ENCODE data around the gene ENPP4. TPM values are rescaled to one million over a fixed set of nuclear protein-coding genes. Genes with fewer than 3 reads are reported as not detected.

Gene ENPP4
- total RNA-seq, 1 donor from 2014 or later: 27.8 TPM

DNA sequence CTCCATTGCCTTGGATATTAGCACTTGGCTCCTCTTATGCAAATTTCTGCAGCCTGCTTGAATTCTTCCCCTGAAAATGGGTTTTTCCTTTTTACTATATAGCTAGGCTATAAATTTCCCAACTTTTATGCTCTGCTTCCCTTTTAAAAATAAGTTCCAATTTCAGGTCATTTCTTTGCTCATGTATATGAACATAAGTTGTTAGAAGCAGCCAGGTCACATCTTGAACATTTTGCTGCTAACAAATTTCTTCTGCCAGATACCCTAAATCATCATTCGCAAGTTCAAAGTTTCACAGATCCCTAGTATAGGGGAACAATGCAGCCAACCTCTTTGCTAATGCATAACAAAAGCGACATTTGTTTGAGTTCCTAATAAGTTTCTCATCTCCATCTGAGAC, 34.5 kb upstream of the ENPP4 start:
- TF ChIP-seq, protein P1, sequence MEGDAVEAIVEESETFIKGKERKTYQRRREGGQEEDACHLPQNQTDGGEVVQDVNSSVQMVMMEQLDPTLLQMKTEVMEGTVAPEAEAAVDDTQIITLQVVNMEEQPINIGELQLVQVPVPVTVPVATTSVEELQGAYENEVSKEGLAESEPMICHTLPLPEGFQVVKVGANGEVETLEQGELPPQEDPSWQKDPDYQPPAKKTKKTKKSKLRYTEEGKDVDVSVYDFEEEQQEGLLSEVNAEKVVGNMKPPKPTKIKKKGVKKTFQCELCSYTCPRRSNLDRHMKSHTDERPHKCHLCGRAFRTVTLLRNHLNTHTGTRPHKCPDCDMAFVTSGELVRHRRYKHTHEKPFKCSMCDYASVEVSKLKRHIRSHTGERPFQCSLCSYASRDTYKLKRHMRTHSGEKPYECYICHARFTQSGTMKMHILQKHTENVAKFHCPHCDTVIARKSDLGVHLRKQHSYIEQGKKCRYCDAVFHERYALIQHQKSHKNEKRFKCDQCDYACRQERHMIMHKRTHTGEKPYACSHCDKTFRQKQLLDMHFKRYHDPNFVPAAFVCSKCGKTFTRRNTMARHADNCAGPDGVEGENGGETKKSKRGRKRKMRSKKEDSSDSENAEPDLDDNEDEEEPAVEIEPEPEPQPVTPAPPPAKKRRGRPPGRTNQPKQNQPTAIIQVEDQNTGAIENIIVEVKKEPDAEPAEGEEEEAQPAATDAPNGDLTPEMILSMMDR (IDR thresholded peaks at IDR 0.05): no peak
- H3K4me3 ChIP-seq: no peak overlapping the region
- H3K9me3 ChIP-seq: no peaks in the 10 kb centered on the region
- H3K27ac ChIP-seq: no peak overlapping the region
- no peaks in the 10 kb centered on the region for H3K4me1 ChIP-seq
- no peaks in the 10 kb centered on the region for H3K36me3 ChIP-seq
- ATAC-seq (no peak), DNase-seq (no peak)
- H3K27me3 ChIP-seq: no peaks in the 10 kb centered on the region
- intact Hi-C loops (cut with DNase I): no loop called here

GRCh38 chr6:46097366-46097765, 32.4 kb upstream of the ENPP4 start:
- Histone ChIP-seq H3K4me3 (no peak overlapping the region), H3K4me1 (no peaks in the 10 kb centered on the region), H3K9me3 (no peaks in the 10 kb centered on the region), H3K27ac (no peak overlapping the region), H3K36me3 (no peaks in the 10 kb centered on the region), H3K27me3 (no peaks in the 10 kb centered on the region)
- intact Hi-C loops (cut with DNase I): no loop called here
- TF ChIP-seq, protein P1 (IDR thresholded peaks at IDR 0.05): no peak
- DNase-seq: no peak
- ATAC-seq: no peak

- intact Hi-C loops (cut with DNase I): no loop called here
- Histone ChIP-seq H3K36me3 (no peaks in the 10 kb centered on the region), H3K9me3 (no peaks in the 10 kb centered on the region), H3K4me1 (no peaks in the 10 kb centered on the region), H3K27me3 (no peaks in the 10 kb centered on the region), H3K4me3 (no peak overlapping the region), H3K27ac (no peak overlapping the region)
- TF ChIP-seq, protein P1 (IDR thresholded peaks at IDR 0.05): no peak
- ATAC-seq (peak; percentile 51), DNase-seq (peak; percentile 68)
Observed at GRCh38 chr6:46098678-46099077, 31.1 kb upstream of the ENPP4 start.

DNA sequence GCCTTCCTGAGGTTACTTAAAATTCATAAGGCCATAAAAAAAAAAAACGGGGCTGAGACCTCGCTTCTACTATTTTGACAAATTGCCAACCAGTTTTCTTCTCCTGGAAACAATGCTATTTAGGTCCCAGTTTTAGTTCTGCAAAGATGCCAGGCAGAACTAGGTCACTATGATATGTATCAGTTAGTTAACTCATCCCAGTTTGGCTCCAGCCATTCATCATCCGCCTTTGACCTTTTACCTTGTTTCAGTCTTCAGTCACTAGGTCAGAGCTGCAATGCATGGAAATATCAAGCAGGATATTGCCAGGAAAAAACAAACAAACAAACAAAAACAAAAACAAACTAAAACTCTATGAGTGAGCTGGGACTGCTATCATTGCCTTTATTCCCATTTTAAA, 29.8 kb upstream of the ENPP4 start:
- Histone ChIP-seq H3K36me3 (no peaks in the 10 kb centered on the region), H3K27ac (no peak overlapping the region), H3K9me3 (no peaks in the 10 kb centered on the region), H3K4me3 (no peak overlapping the region), H3K4me1 (no peaks in the 10 kb centered on the region), H3K27me3 (no peaks in the 10 kb centered on the region)
- no peak for DNase-seq
- ATAC-seq: no peak
- TF ChIP-seq, protein P1 (IDR thresholded peaks at IDR 0.05): no peak
- intact Hi-C loops (cut with DNase I): no loop called here

DNA sequence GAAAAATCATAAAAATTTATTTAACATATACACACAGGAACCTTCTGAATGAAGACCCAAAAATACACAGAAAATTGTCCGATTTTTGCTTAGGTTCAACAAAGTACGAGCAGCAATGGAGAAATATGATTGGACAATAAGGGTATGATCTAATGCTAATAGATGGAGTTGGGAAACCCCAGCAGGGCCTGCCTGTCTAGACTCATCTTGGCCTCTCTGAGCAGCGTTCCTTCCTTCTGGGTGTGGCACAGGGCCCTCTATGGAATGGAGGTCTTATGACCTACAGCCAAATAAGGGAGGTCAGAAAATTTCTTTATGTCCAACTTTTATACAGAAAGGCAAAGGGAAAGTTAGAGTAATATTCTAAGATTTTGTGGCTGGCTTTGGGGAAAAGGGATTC, 27.7 kb upstream of the ENPP4 start:
- no peak overlapping the region for H3K4me3 ChIP-seq
- DNase-seq (no peak), ATAC-seq (no peak)
- no peaks in the 10 kb centered on the region for H3K4me1 ChIP-seq
- H3K27ac ChIP-seq: no peak overlapping the region
- TF ChIP-seq, protein P1 (IDR thresholded peaks at IDR 0.05): no peak
- H3K36me3 ChIP-seq: no peaks in the 10 kb centered on the region
- no peaks in the 10 kb centered on the region for H3K27me3 ChIP-seq
- no peaks in the 10 kb centered on the region for H3K9me3 ChIP-seq
- intact Hi-C loops (cut with DNase I): no loop called here

- DNase-seq (no peak), ATAC-seq (no peak)
- Histone ChIP-seq H3K4me1 (no peaks in the 10 kb centered on the region), H3K27me3 (no peaks in the 10 kb centered on the region), H3K4me3 (no peak overlapping the region), H3K9me3 (no peaks in the 10 kb centered on the region), H3K36me3 (no peaks in the 10 kb centered on the region), H3K27ac (no peak overlapping the region)
- TF ChIP-seq, protein P1 (IDR thresholded peaks at IDR 0.05): no peak
- intact Hi-C loops (cut with DNase I): no loop called here
Observed at GRCh38 chr6:46103441-46104115, 26.2 kb upstream of the ENPP4 start.

All from upper lobe of right lung (tissue), 1 donor.